Measurements from ENCODE around the gene IGF2BP2. TPM values are rescaled to one million over a fixed set of nuclear protein-coding genes. Genes with fewer than 3 reads are reported as not detected.

IGF2BP2 gene
- total RNA-seq, 1 experiment from 2014 or later = 154 TPM

DNA sequence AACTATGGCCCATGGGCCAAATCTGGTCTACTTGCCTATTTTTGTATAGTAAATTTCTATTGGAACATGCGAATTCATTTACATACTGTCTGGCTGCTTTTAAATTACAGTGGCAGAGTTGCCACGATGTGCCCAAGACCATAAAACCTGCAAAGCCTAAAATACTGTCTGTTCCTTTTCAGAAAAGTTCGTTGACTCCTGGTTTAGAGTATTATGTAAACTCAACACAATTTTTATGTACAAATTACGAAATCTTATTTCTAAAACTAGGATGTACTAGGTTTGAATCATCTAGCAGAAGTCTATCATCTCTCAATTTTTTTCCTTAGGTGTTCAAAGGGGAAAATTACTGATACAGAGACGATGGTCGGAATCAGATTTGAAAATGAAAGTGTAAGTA, 211.8 kb downstream of the IGF2BP2 start:
- BruUV-seq (replicated peaks) = no TSS peak
- no peak for DNase-seq (ENCODE audit: unreplicated experiment)
- Mint-ChIP-seq H3K4me3 (ENCODE audit: unreplicated experiment) (no peak overlapping the region), H3K9me3 (ENCODE audit: unreplicated experiment) (no peaks in the 10 kb centered on the region), H3K4me1 (ENCODE audit: insufficient read depth, unreplicated experiment) (no peaks in the 10 kb centered on the region), H3K36me3 (ENCODE audit: insufficient read depth, unreplicated experiment) (peaks cover 84% of the 10 kb centered on the region), H3K27ac (ENCODE audit: low read depth, unreplicated experiment) (no peak overlapping the region), H3K27me3 (ENCODE audit: insufficient read depth, unreplicated experiment) (no peaks in the 10 kb centered on the region)
- POLR2A ChIA-PET = interaction anchor here (2.0 kb wide), 1 partner anchor 27 kb away, joined by 8 read pairs; the partner anchor contains the start of gene SENP2
- CTCF ChIA-PET = no interaction called here
- intact Hi-C loops (cut with micrococcal nuclease) = no loop called here
- TF ChIP-seq CTCF (IDR thresholded peaks at IDR 0.05; ENCODE audit: unreplicated experiment) = no peak

GRCh38 chr3:185606196-185606595, 218.6 kb downstream of the IGF2BP2 start:
- Mint-ChIP-seq H3K27ac (ENCODE audit: low read depth, unreplicated experiment) (no peak overlapping the region), H3K36me3 (ENCODE audit: insufficient read depth, unreplicated experiment) (peaks cover 93% of the 10 kb centered on the region), H3K27me3 (ENCODE audit: insufficient read depth, unreplicated experiment) (no peaks in the 10 kb centered on the region), H3K9me3 (ENCODE audit: unreplicated experiment) (no peaks in the 10 kb centered on the region), H3K4me3 (ENCODE audit: unreplicated experiment) (no peak overlapping the region), H3K4me1 (ENCODE audit: insufficient read depth, unreplicated experiment) (no peaks in the 10 kb centered on the region)
- BruUV-seq (replicated peaks) = no TSS peak
- POLR2A ChIA-PET = interaction anchor here (1.6 kb wide), 1 partner anchor 20 kb away, joined by 8 read pairs; the partner anchor contains the start of gene SENP2
- intact Hi-C loops (cut with micrococcal nuclease) = no loop called here
- TF ChIP-seq CTCF (IDR thresholded peaks at IDR 0.05; ENCODE audit: unreplicated experiment) = no peak
- CTCF ChIA-PET = interaction anchor here (1.2 kb wide), 1 partner anchor 17 kb away, joined by 3 read pairs; no protein-coding TSS in a partner anchor
- DNase-seq (ENCODE audit: unreplicated experiment) = no peak

DNA sequence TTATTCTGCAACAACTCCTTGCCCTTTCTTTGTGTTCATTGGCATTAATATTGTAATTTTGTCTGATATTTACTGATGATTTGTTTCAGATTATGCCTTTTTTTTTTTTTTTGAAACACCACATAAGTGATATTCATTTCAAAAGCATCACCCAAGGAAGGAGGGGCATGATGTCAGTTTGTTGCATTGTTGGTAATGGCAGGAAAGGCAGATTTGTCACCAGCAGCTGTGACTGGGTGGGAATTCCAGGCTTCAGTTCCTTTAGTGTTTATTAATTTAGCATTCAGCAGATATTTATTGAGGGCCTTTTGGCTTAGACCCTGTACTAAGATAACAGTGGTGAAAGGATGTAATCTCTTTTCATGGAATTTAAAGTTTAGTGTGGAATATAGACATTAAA, 219.3 kb downstream of the IGF2BP2 start:
- H3K36me3 Mint-ChIP-seq (ENCODE audit: insufficient read depth, unreplicated experiment) = peaks cover 88% of the 10 kb centered on the region
- no peaks in the 10 kb centered on the region for H3K4me1 Mint-ChIP-seq (ENCODE audit: insufficient read depth, unreplicated experiment)
- H3K9me3 Mint-ChIP-seq (ENCODE audit: unreplicated experiment) = no peaks in the 10 kb centered on the region
- H3K27ac Mint-ChIP-seq (ENCODE audit: low read depth, unreplicated experiment) = no peak overlapping the region
- no peak for TF ChIP-seq CTCF (IDR thresholded peaks at IDR 0.05; ENCODE audit: unreplicated experiment)
- H3K4me3 Mint-ChIP-seq (ENCODE audit: unreplicated experiment) = no peak overlapping the region
- DNase-seq (ENCODE audit: unreplicated experiment) = no peak
- no peaks in the 10 kb centered on the region for H3K27me3 Mint-ChIP-seq (ENCODE audit: insufficient read depth, unreplicated experiment)
- no TSS peak for BruUV-seq (replicated peaks)
- CTCF ChIA-PET = interaction anchor here (0.5 to 1.2 kb wide), 2 partner anchors 17 to 26 kb away, joined by 3 read pairs; no protein-coding TSS in a partner anchor
- intact Hi-C loops (cut with micrococcal nuclease) = no loop called here
- POLR2A ChIA-PET = interaction anchor here (1.6 kb wide), 1 partner anchor 19 kb away, joined by 8 read pairs; the partner anchor contains the start of gene SENP2

DNA sequence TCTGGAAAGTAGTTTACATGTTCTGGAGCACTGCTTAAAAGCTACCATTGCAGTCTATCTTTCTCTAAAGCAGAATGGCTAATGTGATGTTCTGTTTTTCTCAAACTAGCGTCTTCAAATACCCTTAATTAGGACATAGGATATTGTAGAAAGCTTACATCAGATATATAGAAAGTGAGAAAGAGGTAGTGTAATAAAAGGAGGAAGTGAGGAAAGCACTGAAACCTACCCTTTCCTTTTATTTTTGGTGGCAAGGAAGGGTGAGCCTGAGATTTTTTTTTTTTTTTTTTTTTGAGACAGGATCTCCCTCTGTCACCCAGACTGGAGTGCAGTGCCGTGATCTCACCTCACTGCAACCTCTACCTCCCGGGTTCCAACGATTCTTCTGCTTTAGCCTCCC, 229.3 kb downstream of the IGF2BP2 start:
- no TSS peak for BruUV-seq (replicated peaks)
- Mint-ChIP-seq H3K4me3 (ENCODE audit: unreplicated experiment) (no peak overlapping the region), H3K4me1 (ENCODE audit: insufficient read depth, unreplicated experiment) (no peaks in the 10 kb centered on the region), H3K27me3 (ENCODE audit: insufficient read depth, unreplicated experiment) (no peaks in the 10 kb centered on the region), H3K36me3 (ENCODE audit: insufficient read depth, unreplicated experiment) (peaks cover 64% of the 10 kb centered on the region), H3K9me3 (ENCODE audit: unreplicated experiment) (no peaks in the 10 kb centered on the region), H3K27ac (ENCODE audit: low read depth, unreplicated experiment) (no peak overlapping the region)
- intact Hi-C loops (cut with micrococcal nuclease) = no loop called here
- CTCF ChIA-PET = interaction anchor here (0.8 to 2.3 kb wide), 4 partner anchors 9 to 64 kb away, joined by 3 to 11 read pairs (median 4); no protein-coding TSS in a partner anchor
- no peak for DNase-seq (ENCODE audit: unreplicated experiment)
- TF ChIP-seq CTCF (IDR thresholded peaks at IDR 0.05; ENCODE audit: unreplicated experiment) = no peak
- POLR2A ChIA-PET = interaction anchor here (0.6 to 2.0 kb wide), 4 partner anchors 9 to 281 kb away, joined by 3 to 10 read pairs (median 4); partner anchors contain the start of gene SENP2

Data from MCF 10A (cell line).